Gastroesophageal sphincter (tissue), 3 donors: ENCODE results near the gene GPR62.

Source experiments
- POLR2A ChIP-seq, 2 donors: fragments of 450-650 bp; IDR thresholded peaks; one replicate each; pipeline ENCODE4 v1.6.1; 2017; ENCODE audit warnings: antibody characterized with exemption in 2 of 2, mild to moderate bottlenecking in 2 of 2, moderate library complexity in 1 of 2
- TF ChIP-seq, protein P1 (sequence below), 4 experiments: fragments of 200-600 bp in 2 of 4; fragments of 450-650 bp in 2 of 4; sonication (generic) in 1 of 4; IDR thresholded peaks; one replicate each; pipeline ENCODE4 v1.5.1; 2017 to 2019; ENCODE audit warnings: antibody characterized with exemption in 4 of 4, mild to moderate bottlenecking in 2 of 4, moderate library complexity in 2 of 4

DNA sequence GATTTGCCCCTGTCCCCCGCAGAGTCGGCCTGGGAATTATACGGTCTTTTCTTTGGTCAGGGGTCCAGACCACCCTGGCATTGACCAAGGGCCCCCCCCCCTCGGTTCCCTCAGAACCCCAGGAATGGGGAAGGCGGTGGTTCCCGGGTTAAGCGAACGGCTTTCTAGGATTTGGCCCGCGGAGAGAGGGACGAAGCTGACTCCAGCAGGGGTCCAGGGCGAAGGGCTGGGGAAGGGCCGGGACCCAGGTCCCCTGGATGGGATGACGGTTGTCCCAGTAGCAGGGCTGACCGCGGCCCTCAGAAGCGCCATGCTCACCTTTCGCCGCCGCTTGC lies 13.8 kb upstream of the GPR62 start:
- TF ChIP-seq, protein P1, sequence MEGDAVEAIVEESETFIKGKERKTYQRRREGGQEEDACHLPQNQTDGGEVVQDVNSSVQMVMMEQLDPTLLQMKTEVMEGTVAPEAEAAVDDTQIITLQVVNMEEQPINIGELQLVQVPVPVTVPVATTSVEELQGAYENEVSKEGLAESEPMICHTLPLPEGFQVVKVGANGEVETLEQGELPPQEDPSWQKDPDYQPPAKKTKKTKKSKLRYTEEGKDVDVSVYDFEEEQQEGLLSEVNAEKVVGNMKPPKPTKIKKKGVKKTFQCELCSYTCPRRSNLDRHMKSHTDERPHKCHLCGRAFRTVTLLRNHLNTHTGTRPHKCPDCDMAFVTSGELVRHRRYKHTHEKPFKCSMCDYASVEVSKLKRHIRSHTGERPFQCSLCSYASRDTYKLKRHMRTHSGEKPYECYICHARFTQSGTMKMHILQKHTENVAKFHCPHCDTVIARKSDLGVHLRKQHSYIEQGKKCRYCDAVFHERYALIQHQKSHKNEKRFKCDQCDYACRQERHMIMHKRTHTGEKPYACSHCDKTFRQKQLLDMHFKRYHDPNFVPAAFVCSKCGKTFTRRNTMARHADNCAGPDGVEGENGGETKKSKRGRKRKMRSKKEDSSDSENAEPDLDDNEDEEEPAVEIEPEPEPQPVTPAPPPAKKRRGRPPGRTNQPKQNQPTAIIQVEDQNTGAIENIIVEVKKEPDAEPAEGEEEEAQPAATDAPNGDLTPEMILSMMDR (IDR thresholded peaks at IDR 0.05), result no peak
- TF ChIP-seq POLR2A (IDR thresholded peaks at IDR 0.05), result no peak
